Naive thymus-derived CD8-positive, alpha-beta T cell (primary cell): ENCODE results near the gene IRGM. TPM values are rescaled to one million over a fixed set of nuclear protein-coding genes. Genes with fewer than 3 reads are reported as not detected.
"Not testable (repeated sequence)": the region's sequence is repeated elsewhere in the genome, so short reads cannot be mapped to it uniquely, and the experiment has no call there.

ENCODE experiments used
- ATAC-seq, 2 donors: fragments of 150-1000 bp; cut with Tn5 transposase in 1 of 2; sonication (Bioruptor Pico), chemical (Tn5 transposase) in 1 of 2; 1 replicate in 1 of 2; 2 replicates in 1 of 2; pipeline ENCODE4 v1.10.0; 2021; ENCODE audit warnings: mild to moderate bottlenecking in 2 of 2, moderate library complexity in 2 of 2
- POLR2A ChIA-PET: fragments of 350-600 bp; sonication (Branson Sonifier 250); formaldehyde crosslinking; loops from one replicate; lab custom pipeline; 2021; ENCODE audit warnings: antibody characterized with exemption; lab: Charles Lee
- DNase-seq, 10 donors: peaks; one replicate each; pipeline versions ENCODE4 v3.0.0 to v3.0.0-alpha.2; 2020 to 2022
- H3K27ac Mint-ChIP-seq, 10 donors: one replicate each; pipeline ENCODE4 v1.8.0; 2020 to 2022; ENCODE audit warnings: mild to moderate bottlenecking in 10 of 10, mixed read lengths in 10 of 10, moderate library complexity in 4 of 10, inconsistent platforms in 1 of 10
- H3K27me3 Mint-ChIP-seq, 5 donors: one replicate each; pipeline ENCODE4 v1.8.0; 2021 to 2022; ENCODE audit warnings: mixed read lengths in 5 of 5
- H3K36me3 Mint-ChIP-seq, 3 donors: one replicate each; pipeline ENCODE4 v1.8.0; 2020 to 2022; ENCODE audit warnings: mixed read lengths in 3 of 3, mild to moderate bottlenecking in 2 of 3, inconsistent platforms in 1 of 3
- H3K4me1 Mint-ChIP-seq, 4 donors: one replicate each; pipeline ENCODE4 v1.8.0; 2021 to 2022; ENCODE audit warnings: mixed read lengths in 4 of 4
- H3K4me3 Mint-ChIP-seq, 10 donors: one replicate each; pipeline ENCODE4 v1.8.0; 2020 to 2022; ENCODE audit warnings: mild to moderate bottlenecking in 10 of 10, mixed read lengths in 10 of 10, moderate library complexity in 6 of 10, inconsistent platforms in 1 of 10
- H3K9me3 Mint-ChIP-seq, 9 donors: one replicate each; pipeline ENCODE4 v1.8.0; 2020 to 2022; ENCODE audit warnings: mixed read lengths in 9 of 9, mild to moderate bottlenecking in 3 of 9, inconsistent platforms in 1 of 9, moderate library complexity in 1 of 9
- polyA plus RNA-seq, 3 donors: library from polyadenylated mRNA; unstranded; fragments of 300-500 nt; fragmentation: Illumina TruSeq; gene quantifications; one replicate each; pipeline ENCODE4 v1.2.3, GENCODE V29; 2021
- total RNA-seq, 8 experiments: library from RNA in 2 of 8; stranded (reverse) in 2 of 8; gene quantifications; one replicate each; pipeline ENCODE4 v1.2.3 and lab custom pipeline; 2021 to 2026

Gene IRGM
- total and polyA plus RNA-seq, 5 experiments from 2014 or later = 0.43 to 2.8 (median 2.2) TPM

GRCh38 chr5:150846654-150847333, 473 bp downstream of the IRGM start:
- H3K4me3 Mint-ChIP-seq = peak overlapping the region; percentile 73 to 90 (median 87)
- ATAC-seq = peak; percentile 95

GRCh38 chr5:150847334-150847695, 994 bp downstream of the IRGM start:
- Mint-ChIP-seq H3K27me3 (peaks cover 0 to 5% (median 0%) of the 10 kb centered on the region in 5 donors), H3K36me3 (no peaks in the 10 kb centered on the region), H3K4me3 (peak overlapping the region; percentile 73 to 90 (median 87)), H3K27ac (peak overlapping the region in 9 of 10 donors; percentile 73 to 92 (median 88)), H3K4me1 (peaks cover 13 to 22% (median 16%) of the 10 kb centered on the region in 4 donors), H3K9me3 (no peaks in the 10 kb centered on the region)
- DNase-seq (no peak), ATAC-seq (no peak)
- POLR2A ChIA-PET = interaction anchor here (0.8 to 2.6 kb wide), 10 partner anchors 46 to 388 kb away, joined by 3 to 16 read pairs (median 6); partner anchors contain the start of genes DCTN4, RBM22 and SMIM3

More at GRCh38 chr5:150846654-150847333, 473 bp downstream of the IRGM start:
- Mint-ChIP-seq H3K27me3 (peaks cover 0 to 5% (median 0%) of the 10 kb centered on the region in 5 donors), H3K9me3 (no peaks in the 10 kb centered on the region), H3K27ac (peak overlapping the region in 9 of 10 donors; percentile 73 to 92 (median 88)), H3K4me1 (peaks cover 13 to 22% (median 16%) of the 10 kb centered on the region in 4 donors), H3K36me3 (no peaks in the 10 kb centered on the region)
- POLR2A ChIA-PET = interaction anchor here (0.5 to 2.6 kb wide), 12 partner anchors 46 to 388 kb away, joined by 3 to 16 read pairs (median 5); partner anchors contain the start of genes DCTN4, RBM22 and SMIM3
- DNase-seq = peak; percentile 19 to 83 (median 62)

GRCh38 chr5:150848271-150848670, 1.9 kb downstream of the IRGM start:
- Mint-ChIP-seq H3K9me3 (no peaks in the 10 kb centered on the region), H3K36me3 (no peaks in the 10 kb centered on the region), H3K4me3 (no peak overlapping the region), H3K27ac (peak overlapping the region in 1 of 10 donors; percentile 12), H3K27me3 (peaks cover 0 to 5% (median 0%) of the 10 kb centered on the region in 5 donors), H3K4me1 (peaks cover 13 to 22% (median 19%) of the 10 kb centered on the region in 4 donors)
- DNase-seq (no peak), ATAC-seq (no peak)
- POLR2A ChIA-PET = no interaction called here

- Mint-ChIP-seq H3K9me3 (peaks cover 0 to 3% (median 0%) of the 10 kb centered on the region in 9 donors), H3K4me3 (no peak overlapping the region), H3K4me1 (peaks cover 12 to 27% (median 21%) of the 10 kb centered on the region in 4 donors), H3K36me3 (peaks cover 0 to 4% (median 0%) of the 10 kb centered on the region in 3 donors), H3K27me3 (no peaks in the 10 kb centered on the region), H3K27ac (no peak overlapping the region)
- ATAC-seq (no peak), DNase-seq (no peak)
- POLR2A ChIA-PET = no interaction called here
Measured at GRCh38 chr5:150851039-150851438, 4.7 kb downstream of the IRGM start.

- peaks cover 4 to 13% (median 6%) of the 10 kb centered on the region in 4 donors for H3K4me1 Mint-ChIP-seq
- POLR2A ChIA-PET = no interaction called here
- H3K27me3 Mint-ChIP-seq = no peaks in the 10 kb centered on the region
- ATAC-seq = no peak
- peak overlapping the region in 7 of 10 donors; percentile 18 to 70 (median 59) for H3K4me3 Mint-ChIP-seq
- H3K27ac Mint-ChIP-seq = peak overlapping the region in 3 of 10 donors; percentile 2 to 77 (median 74)
- H3K9me3 Mint-ChIP-seq = peaks cover 0 to 3% (median 0%) of the 10 kb centered on the region in 9 donors
- DNase-seq = no peak
- peaks cover 0 to 4% (median 2%) of the 10 kb centered on the region in 3 donors for H3K36me3 Mint-ChIP-seq
Measured at GRCh38 chr5:150853561-150853960, 7.2 kb downstream of the IRGM start.

- ATAC-seq, H3K4me3 Mint-ChIP-seq, H3K27ac Mint-ChIP-seq, DNase-seq, POLR2A ChIA-PET, H3K27me3 Mint-ChIP-seq: not testable (repeated sequence)
- Mint-ChIP-seq H3K4me1 (peaks cover 4 to 13% (median 6%) of the 10 kb centered on the region in 4 donors), H3K9me3 (peaks cover 0 to 21% (median 9%) of the 10 kb centered on the region in 9 donors), H3K36me3 (peaks cover 2 to 13% (median 10%) of the 10 kb centered on the region in 3 donors)
Measured at GRCh38 chr5:150856700-150857099, 10.4 kb downstream of the IRGM start.

GRCh38 chr5:150860246-150860821, 14.0 kb downstream of the IRGM start:
- Mint-ChIP-seq H3K4me3 (no peak overlapping the region), H3K36me3 (peaks cover 3 to 36% (median 23%) of the 10 kb centered on the region in 3 donors), H3K9me3 (peaks cover 4 to 45% (median 16%) of the 10 kb centered on the region in 9 donors), H3K27ac (peak overlapping the region in 1 of 10 donors; percentile 48), H3K4me1 (no peaks in the 10 kb centered on the region), H3K27me3 (peaks cover 0 to 8% (median 4%) of the 10 kb centered on the region in 5 donors)
- no peak for DNase-seq
- POLR2A ChIA-PET = no interaction called here
- no peak for ATAC-seq

- no peak for ATAC-seq
- Mint-ChIP-seq H3K4me1 (no peaks in the 10 kb centered on the region), H3K9me3 (peaks cover 4 to 61% (median 19%) of the 10 kb centered on the region in 9 donors)
Measured at GRCh38 chr5:150862070-150862469, 15.7 kb downstream of the IRGM start.

GRCh38 chr5:150879358-150879757, 33.0 kb downstream of the IRGM start:
- Mint-ChIP-seq H3K9me3 (peaks cover 16 to 76% (median 30%) of the 10 kb centered on the region in 9 donors), H3K27me3 (peaks cover 0 to 4% (median 0%) of the 10 kb centered on the region in 5 donors), H3K4me1 (no peaks in the 10 kb centered on the region), H3K36me3 (peaks cover 16 to 53% (median 32%) of the 10 kb centered on the region in 3 donors), H3K27ac (no peak overlapping the region), H3K4me3 (no peak overlapping the region)
- no peak for ATAC-seq
- POLR2A ChIA-PET = no interaction called here
- DNase-seq = no peak

More at GRCh38 chr5:150862070-150862469, 15.7 kb downstream of the IRGM start:
- Mint-ChIP-seq H3K27me3 (peaks cover 0 to 8% (median 4%) of the 10 kb centered on the region in 5 donors), H3K27ac (no peak overlapping the region), H3K36me3 (peaks cover 2 to 44% (median 26%) of the 10 kb centered on the region in 3 donors), H3K4me3 (no peak overlapping the region)
- DNase-seq = no peak
- POLR2A ChIA-PET = no interaction called here

GRCh38 chr5:150895431-150896428, 49.4 kb downstream of the IRGM start:
- DNase-seq = no peak
- H3K4me1 Mint-ChIP-seq = no peaks in the 10 kb centered on the region
- H3K27ac Mint-ChIP-seq = no peak overlapping the region
- no peak for ATAC-seq
- POLR2A ChIA-PET = no interaction called here
- peaks cover 29 to 81% (median 72%) of the 10 kb centered on the region in 3 donors for H3K36me3 Mint-ChIP-seq
- peaks cover 0 to 5% (median 2%) of the 10 kb centered on the region in 5 donors for H3K27me3 Mint-ChIP-seq
- H3K9me3 Mint-ChIP-seq = peaks cover 44 to 99% (median 78%) of the 10 kb centered on the region in 9 donors
- H3K4me3 Mint-ChIP-seq = no peak overlapping the region
